ENCODE results near the gene FERD3L. TPM values are rescaled to one million over a fixed set of nuclear protein-coding genes. Genes with fewer than 3 reads are reported as not detected.
"Not testable (repeated sequence)": the region's sequence is repeated elsewhere in the genome, so short reads cannot be mapped to it uniquely, and the experiment has no call there.

FERD3L gene, protein sequence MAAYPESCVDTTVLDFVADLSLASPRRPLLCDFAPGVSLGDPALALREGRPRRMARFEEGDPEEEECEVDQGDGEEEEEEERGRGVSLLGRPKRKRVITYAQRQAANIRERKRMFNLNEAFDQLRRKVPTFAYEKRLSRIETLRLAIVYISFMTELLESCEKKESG
- total RNA-seq, result not detected
- long read RNA-seq, result 0 reads

DNA sequence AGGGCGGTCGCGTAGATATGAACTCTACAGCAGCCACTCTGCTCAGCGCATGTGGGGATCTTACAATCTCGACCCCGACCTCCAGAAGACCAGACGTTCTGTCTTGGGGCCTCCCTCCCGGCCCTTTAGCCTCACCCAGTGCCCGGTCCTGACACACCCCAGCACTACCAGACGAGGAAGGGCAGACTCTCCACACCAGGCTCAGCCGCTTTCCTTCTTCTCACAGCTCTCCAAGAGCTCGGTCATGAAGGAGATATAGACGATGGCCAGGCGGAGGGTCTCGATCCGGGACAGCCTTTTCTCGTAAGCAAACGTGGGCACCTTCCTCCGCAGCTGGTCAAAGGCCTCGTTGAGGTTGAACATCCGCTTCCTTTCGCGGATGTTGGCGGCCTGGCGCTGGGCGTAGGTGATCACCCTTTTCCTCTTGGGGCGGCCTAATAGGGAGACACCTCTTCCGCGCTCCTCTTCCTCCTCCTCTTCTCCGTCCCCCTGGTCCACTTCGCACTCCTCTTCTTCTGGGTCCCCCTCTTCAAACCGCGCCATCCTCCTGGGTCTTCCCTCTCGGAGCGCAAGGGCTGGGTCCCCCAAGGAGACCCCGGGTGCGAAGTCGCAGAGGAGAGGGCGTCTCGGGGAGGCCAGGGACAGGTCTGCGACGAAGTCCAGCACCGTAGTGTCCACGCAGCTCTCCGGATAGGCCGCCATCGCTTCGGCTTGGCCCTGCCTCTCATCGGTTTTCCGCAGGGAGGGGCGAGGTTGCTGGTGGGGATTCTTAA, at the start of gene FERD3L:
Gene FERD3L (minus strand): TSS at position 761 of the 773 bp plus-strand sequence. CDS start 59 bp downstream, at position 702.
- H3K36me3 ChIP-seq, result no peaks in the 10 kb centered on the region
- no peak within 1 kb of the TSS for H3K4me3 ChIP-seq
- TF ChIP-seq, protein P1, sequence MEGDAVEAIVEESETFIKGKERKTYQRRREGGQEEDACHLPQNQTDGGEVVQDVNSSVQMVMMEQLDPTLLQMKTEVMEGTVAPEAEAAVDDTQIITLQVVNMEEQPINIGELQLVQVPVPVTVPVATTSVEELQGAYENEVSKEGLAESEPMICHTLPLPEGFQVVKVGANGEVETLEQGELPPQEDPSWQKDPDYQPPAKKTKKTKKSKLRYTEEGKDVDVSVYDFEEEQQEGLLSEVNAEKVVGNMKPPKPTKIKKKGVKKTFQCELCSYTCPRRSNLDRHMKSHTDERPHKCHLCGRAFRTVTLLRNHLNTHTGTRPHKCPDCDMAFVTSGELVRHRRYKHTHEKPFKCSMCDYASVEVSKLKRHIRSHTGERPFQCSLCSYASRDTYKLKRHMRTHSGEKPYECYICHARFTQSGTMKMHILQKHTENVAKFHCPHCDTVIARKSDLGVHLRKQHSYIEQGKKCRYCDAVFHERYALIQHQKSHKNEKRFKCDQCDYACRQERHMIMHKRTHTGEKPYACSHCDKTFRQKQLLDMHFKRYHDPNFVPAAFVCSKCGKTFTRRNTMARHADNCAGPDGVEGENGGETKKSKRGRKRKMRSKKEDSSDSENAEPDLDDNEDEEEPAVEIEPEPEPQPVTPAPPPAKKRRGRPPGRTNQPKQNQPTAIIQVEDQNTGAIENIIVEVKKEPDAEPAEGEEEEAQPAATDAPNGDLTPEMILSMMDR (IDR thresholded peaks at IDR 0.05), result no peak
- intact Hi-C loops (cut with DNase I), result no loop called here
- no peak for DNase-seq
- ATAC-seq, result peak in 1 of 2 donors; percentile 35
- H3K27ac ChIP-seq, result no peak within 1 kb of the TSS
- H3K4me1 ChIP-seq, result no peaks in the 10 kb centered on the region
- no peaks in the 10 kb centered on the region for H3K9me3 ChIP-seq
- peaks cover 62% of the 10 kb centered on the region for H3K27me3 ChIP-seq (ENCODE audit: low read depth)

DNA sequence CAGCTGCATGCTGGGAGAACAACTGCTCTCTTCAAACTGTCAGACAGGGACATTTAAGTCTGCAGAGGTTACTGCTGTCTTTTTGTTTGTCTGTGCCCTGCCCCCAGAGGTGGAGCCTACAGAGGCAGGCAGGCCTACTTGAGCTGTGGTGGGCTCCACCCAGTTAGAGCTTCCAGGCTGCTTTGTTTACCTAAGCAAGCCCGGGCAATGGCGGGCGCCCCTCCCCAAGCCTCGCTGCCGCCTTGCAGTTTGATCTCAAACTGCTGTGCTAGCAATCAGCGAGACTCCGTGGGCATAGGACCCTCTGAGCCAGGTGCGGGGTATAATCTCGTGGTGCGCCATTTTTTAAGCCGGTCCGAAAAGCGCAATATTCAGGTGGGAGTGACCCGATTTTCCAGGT, 49.2 kb upstream of the FERD3L start:
- H3K27me3 ChIP-seq (ENCODE audit: low read depth); H3K4me3 ChIP-seq; intact Hi-C loops (cut with DNase I); H3K4me1 ChIP-seq; DNase-seq; H3K27ac ChIP-seq; H3K9me3 ChIP-seq; ATAC-seq; H3K36me3 ChIP-seq: not testable (repeated sequence)

DNA sequence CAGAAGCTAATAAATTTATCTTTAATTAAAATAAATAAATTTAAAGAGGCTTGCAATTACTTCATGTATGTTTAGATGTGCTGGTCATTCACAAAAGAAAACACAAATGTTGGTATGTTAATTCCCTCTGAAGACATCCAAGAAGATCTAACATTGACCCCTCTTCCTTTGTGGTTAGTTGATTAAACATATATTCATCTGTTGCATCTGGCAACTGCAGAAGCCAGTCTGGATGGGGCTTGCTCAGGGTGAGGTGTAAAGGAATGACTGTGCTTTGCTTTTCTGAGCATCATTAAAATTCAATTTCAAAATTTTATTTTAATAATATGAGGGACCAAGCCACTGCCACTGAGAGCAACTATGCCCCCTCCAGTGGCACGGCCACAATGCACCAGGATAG, 36.4 kb upstream of the FERD3L start:
- Histone ChIP-seq H3K27ac (no peak overlapping the region), H3K36me3 (no peaks in the 10 kb centered on the region), H3K27me3 (ENCODE audit: low read depth) (no peaks in the 10 kb centered on the region), H3K4me3 (no peak overlapping the region), H3K9me3 (peaks cover 14% of the 10 kb centered on the region), H3K4me1 (no peaks in the 10 kb centered on the region)
- DNase-seq, result no peak
- intact Hi-C loops (cut with DNase I), result no loop called here
- TF ChIP-seq, protein P1 (IDR thresholded peaks at IDR 0.05), result no peak
- no peak for ATAC-seq

DNA sequence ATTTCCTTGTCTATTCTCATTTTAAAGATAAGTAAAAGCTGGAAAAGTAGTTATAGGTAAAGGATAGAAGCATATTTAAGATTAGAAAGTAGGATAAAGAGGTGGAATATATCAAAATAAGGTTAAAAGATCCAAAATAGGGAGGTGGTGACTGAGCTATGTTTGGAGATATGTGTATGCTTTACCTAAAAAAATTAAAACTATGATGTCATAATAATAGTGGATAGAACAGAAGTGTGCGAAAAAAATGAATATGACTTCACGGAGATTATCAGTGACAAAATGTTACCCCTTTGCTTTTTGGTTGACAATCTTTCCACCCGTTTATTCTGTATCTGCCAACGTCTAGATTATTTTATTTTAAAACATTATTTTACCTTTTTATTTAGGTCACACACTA, 33.4 kb upstream of the FERD3L start:
- Histone ChIP-seq H3K27ac (no peak overlapping the region), H3K4me1 (no peaks in the 10 kb centered on the region), H3K9me3 (peaks cover 3% of the 10 kb centered on the region), H3K4me3 (no peak overlapping the region), H3K36me3 (no peaks in the 10 kb centered on the region), H3K27me3 (ENCODE audit: low read depth) (no peaks in the 10 kb centered on the region)
- TF ChIP-seq, protein P1 (IDR thresholded peaks at IDR 0.05), result no peak
- intact Hi-C loops (cut with DNase I), result no loop called here
- ATAC-seq, result no peak
- no peak for DNase-seq

DNA sequence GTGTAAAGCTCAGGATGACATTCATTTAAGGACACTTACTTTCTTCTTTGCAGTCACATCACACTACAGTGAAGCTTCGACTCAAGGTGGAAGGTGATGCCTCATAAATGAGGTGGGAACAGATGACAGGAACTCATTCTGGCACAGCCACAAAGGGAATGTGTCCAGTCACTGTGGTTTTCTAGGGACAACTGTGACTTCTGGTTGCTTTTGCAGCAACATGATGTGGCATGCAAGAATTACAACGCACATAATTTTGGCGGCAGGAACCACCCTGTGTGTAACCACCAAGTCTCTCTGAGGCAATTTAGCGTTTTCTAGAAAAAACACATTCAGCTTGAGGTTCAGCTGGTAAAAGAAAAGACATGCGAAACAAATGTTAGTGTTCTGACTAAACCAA, 32.0 kb upstream of the FERD3L start:
- Histone ChIP-seq H3K27me3 (ENCODE audit: low read depth) (no peaks in the 10 kb centered on the region), H3K4me1 (no peaks in the 10 kb centered on the region), H3K4me3 (no peak overlapping the region), H3K27ac (no peak overlapping the region), H3K36me3 (no peaks in the 10 kb centered on the region), H3K9me3 (no peaks in the 10 kb centered on the region)
- intact Hi-C loops (cut with DNase I), result no loop called here
- DNase-seq, result no peak
- ATAC-seq, result no peak
- TF ChIP-seq, protein P1 (IDR thresholded peaks at IDR 0.05), result no peak

DNA sequence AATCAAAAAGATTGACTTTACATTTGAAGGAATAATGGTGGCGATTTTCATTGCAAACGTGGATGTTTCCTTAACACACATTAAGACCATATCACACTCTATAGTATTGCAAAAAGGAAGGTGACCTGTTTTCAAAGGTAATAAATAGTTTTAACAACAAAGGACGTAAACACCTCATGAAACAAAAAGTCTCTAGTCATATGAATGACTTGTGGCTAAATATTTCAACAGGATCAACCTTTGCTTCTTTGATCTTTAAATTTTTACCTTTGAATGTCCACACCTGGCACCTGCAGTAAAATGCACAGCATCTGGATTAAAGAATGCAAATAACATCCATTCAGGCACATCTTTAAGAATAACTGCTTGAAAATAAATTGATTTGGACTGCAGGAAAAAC, 30.0 kb upstream of the FERD3L start:
- TF ChIP-seq, protein P1 (IDR thresholded peaks at IDR 0.05), result no peak
- H3K27me3 ChIP-seq (ENCODE audit: low read depth), result no peaks in the 10 kb centered on the region
- H3K36me3 ChIP-seq, result no peaks in the 10 kb centered on the region
- no peak for ATAC-seq
- H3K4me1 ChIP-seq, result no peaks in the 10 kb centered on the region
- no peak overlapping the region for H3K4me3 ChIP-seq
- intact Hi-C loops (cut with DNase I), result no loop called here
- H3K9me3 ChIP-seq, result no peaks in the 10 kb centered on the region
- DNase-seq, result no peak
- no peak overlapping the region for H3K27ac ChIP-seq
